ENCODE results near the gene CALCB. TPM values are rescaled to one million over a fixed set of nuclear protein-coding genes. Genes with fewer than 3 reads are reported as not detected.

CALCB gene
- total RNA-seq, 1 experiment from 2014 or later = not detected

DNA sequence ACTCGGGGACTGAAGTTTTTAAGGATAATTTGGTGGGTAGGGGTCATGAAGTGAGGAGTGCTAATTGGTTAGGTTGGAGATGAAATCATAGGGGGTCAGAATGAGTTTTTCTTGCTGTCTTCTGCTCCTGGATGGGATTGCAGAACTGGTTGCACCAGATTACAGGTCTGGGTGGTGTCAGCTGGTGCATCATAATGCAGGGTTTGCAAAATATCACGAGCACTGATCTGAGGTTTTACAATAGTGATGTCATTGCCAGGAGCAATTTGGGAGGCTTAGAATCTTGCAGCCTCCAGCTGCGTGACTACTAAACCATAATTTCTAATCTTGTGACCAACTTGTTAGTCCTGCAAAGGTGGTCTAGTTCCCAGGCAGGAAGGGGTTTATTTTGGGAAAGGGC, 46.4 kb upstream of the CALCB start:
- peaks cover 13% of the 10 kb centered on the region in 2 experiments for H3K9me3 Mint-ChIP-seq
- Histone ChIP-seq H3K4ac (ENCODE audit: low read depth, low read length) (no peak overlapping the region), H3K9me3 (ENCODE audit: control insufficient read depth, low read depth, low read length) (no peaks in the 10 kb centered on the region), H3K9ac (ENCODE audit: extremely low read depth, insufficient read length, low read length) (no peak overlapping the region), H3K23ac (ENCODE audit: insufficient read length, low read depth, low read length) (no peak overlapping the region), H2BK12ac (ENCODE audit: insufficient read length, low read depth, low read length) (no peak overlapping the region), H2BK120ac (ENCODE audit: low read depth, low read length, poor library complexity, severe bottlenecking) (no peak overlapping the region), H3K23me2 (ENCODE audit: insufficient read length, low read depth, low read length, poor library complexity, severe bottlenecking) (no peaks in the 10 kb centered on the region), H3K56ac (ENCODE audit: insufficient read length, low read depth, low read length) (no peak overlapping the region), H3K79me2 (ENCODE audit: insufficient read depth, low read length) (no peaks in the 10 kb centered on the region), H2BK20ac (ENCODE audit: low read depth, low read length, poor library complexity, severe bottlenecking) (no peak overlapping the region), H4K5ac (ENCODE audit: insufficient read length, low read depth, low read length) (no peak overlapping the region), H2BK5ac (ENCODE audit: insufficient read length, low read length) (no peak overlapping the region), H3K27ac (ENCODE audit: insufficient read length, low read depth, low read length) (no peak overlapping the region), H2BK15ac (ENCODE audit: low read depth, low read length) (no peak overlapping the region), H3K14ac (ENCODE audit: insufficient read depth, low read length) (no peak overlapping the region), H4K8ac (replicated peaks; ENCODE audit: insufficient read length, low read depth, low read length) (no peak overlapping the region), H4K91ac (ENCODE audit: insufficient read length, low read depth, low read length) (no peak overlapping the region), H3K79me1 (ENCODE audit: insufficient read depth, low read depth, low read length, poor library complexity, severe bottlenecking) (no peaks in the 10 kb centered on the region), H2AFZ (ENCODE audit: low read length) (no peak overlapping the region), H3T11ph (ENCODE audit: low read length) (no peak overlapping the region), H3K27me3 (ENCODE audit: insufficient read depth, low read length) (no peaks in the 10 kb centered on the region), H3K18ac (ENCODE audit: insufficient read length, low read depth, low read length) (no peak overlapping the region), H3K4me2 (ENCODE audit: insufficient read depth, insufficient read length, low read length) (no peak overlapping the region), H3K4me1 (ENCODE audit: insufficient read depth, low read length) (no peaks in the 10 kb centered on the region; the same call in 1 of the 2 replicates), H4K20me1 (ENCODE audit: control insufficient read depth, insufficient read depth, insufficient read length) (no peaks in the 10 kb centered on the region), H2AK5ac (ENCODE audit: insufficient read length, low read length) (no peak overlapping the region)
- peaks cover 11 to 13% of the 10 kb centered on the region in 2 experiments for H3K4me1 Mint-ChIP-seq
- WGBS (ENCODE audit: extremely low coverage, insufficient read length, low lambda C conversion rate) = no CpG with 5 or more reads among the region's 3 CpGs
- H3K27me3 Mint-ChIP-seq (ENCODE audit: low read depth) = no peaks in the 10 kb centered on the region; the same call in 1 of the 2 replicates
- no peak overlapping the region for H3K27ac Mint-ChIP-seq
- TF ChIP-seq, protein P1, sequence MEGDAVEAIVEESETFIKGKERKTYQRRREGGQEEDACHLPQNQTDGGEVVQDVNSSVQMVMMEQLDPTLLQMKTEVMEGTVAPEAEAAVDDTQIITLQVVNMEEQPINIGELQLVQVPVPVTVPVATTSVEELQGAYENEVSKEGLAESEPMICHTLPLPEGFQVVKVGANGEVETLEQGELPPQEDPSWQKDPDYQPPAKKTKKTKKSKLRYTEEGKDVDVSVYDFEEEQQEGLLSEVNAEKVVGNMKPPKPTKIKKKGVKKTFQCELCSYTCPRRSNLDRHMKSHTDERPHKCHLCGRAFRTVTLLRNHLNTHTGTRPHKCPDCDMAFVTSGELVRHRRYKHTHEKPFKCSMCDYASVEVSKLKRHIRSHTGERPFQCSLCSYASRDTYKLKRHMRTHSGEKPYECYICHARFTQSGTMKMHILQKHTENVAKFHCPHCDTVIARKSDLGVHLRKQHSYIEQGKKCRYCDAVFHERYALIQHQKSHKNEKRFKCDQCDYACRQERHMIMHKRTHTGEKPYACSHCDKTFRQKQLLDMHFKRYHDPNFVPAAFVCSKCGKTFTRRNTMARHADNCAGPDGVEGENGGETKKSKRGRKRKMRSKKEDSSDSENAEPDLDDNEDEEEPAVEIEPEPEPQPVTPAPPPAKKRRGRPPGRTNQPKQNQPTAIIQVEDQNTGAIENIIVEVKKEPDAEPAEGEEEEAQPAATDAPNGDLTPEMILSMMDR (conservative IDR thresholded peaks at IDR 0.05) = no peak
- H3K36me3 Mint-ChIP-seq (ENCODE audit: insufficient read depth in 1 of 3, low read depth in 3 of 3) = peaks cover 2 to 6% (median 4%) of the 10 kb centered on the region in 3 experiments; a peak in 4 of 7 replicates
- no peak for DNase-seq
- H3K4me3 Mint-ChIP-seq = no peak overlapping the region
